Measurements from ENCODE around the gene MT4.

- TF ChIP-seq ZBTB7A (IDR thresholded peaks at IDR 0.05; ENCODE audit: low read depth) (no peak), MAX (IDR thresholded peaks at IDR 0.05) (no peak), RAD21 (IDR thresholded peaks at IDR 0.05; ENCODE audit: low read depth) (no peak), TAF1 (IDR thresholded peaks at IDR 0.05; ENCODE audit: low read depth) (no peak), EGR1 (IDR thresholded peaks at IDR 0.05) (no peak), EP300 (IDR thresholded peaks at IDR 0.05; ENCODE audit: borderline replicate concordance) (no peak), CEBPB (IDR thresholded peaks at IDR 0.05) (no peak), REST (IDR thresholded peaks at IDR 0.05; ENCODE audit: low read depth) (no peak), FOXM1 (IDR thresholded peaks at IDR 0.05; ENCODE audit: borderline replicate concordance, low read depth) (no peak), USF1 (IDR thresholded peaks at IDR 0.05) (no peak), YY1 (IDR thresholded peaks at IDR 0.05; ENCODE audit: low read depth) (no peak)
Observed at GRCh38 chr16:56538331-56538730, 26.5 kb upstream of the MT4 start.
